ENCODE data around the gene OR1N1. TPM values are rescaled to one million over a fixed set of nuclear protein-coding genes. Genes with fewer than 3 reads are reported as not detected.
"Not testable (repeated sequence)": the region's sequence is repeated elsewhere in the genome, so short reads cannot be mapped to it uniquely, and the experiment has no call there.

The OR1N1 gene
- total and polyA plus RNA-seq, 2 of the 4 experiments (the other 2 are of a cell fraction): not detected

DNA sequence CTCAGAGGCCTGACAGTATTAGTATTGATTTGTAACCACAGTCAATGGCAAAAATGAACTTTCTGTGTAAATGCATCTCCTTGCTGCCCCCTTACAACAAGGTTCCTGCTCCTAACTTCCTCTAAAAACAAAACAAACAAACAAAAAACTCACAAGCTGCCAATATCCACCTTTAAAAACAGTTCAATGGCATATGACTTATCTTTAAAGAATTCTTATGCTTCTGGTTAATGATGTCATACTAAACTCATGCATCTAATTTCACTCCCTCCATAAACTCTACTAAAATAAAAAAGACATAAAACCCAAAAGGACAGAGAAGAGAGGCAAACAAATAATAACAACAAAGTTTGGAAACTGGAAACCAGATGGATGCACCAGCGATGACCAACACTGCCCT, 9.0 kb upstream of the OR1N1 start:
- Histone ChIP-seq H2BK5ac (ENCODE audit: low read depth, low read length, poor library complexity, severe bottlenecking) (no peak overlapping the region), H4K20me1 (ENCODE audit: insufficient read depth, low read length) (no peaks in the 10 kb centered on the region), H2AK5ac (ENCODE audit: low read depth, low read length) (no peak overlapping the region), H3K9ac (ENCODE audit: low read depth, low read length) (no peak overlapping the region), H3K27ac (ENCODE audit: insufficient read depth, low read length) (no peak overlapping the region), H3K4me2 (ENCODE audit: low read depth, low read length) (no peak overlapping the region), H2BK120ac (ENCODE audit: low read depth, low read length) (no peak overlapping the region), H3K56ac (ENCODE audit: extremely low read depth, insufficient read depth, low read length) (no peak overlapping the region), H2BK20ac (ENCODE audit: low read depth, low read length) (no peak overlapping the region), H4K5ac (ENCODE audit: low read depth, low read length) (no peak overlapping the region), H3K4ac (ENCODE audit: low read depth, low read length) (no peak overlapping the region), H3K27me3 (ENCODE audit: control insufficient read depth, insufficient read depth, low read length) (no peaks in the 10 kb centered on the region), H4K8ac (ENCODE audit: low read depth in 2 of 2, low read length in 2 of 2) (no peak overlapping the region), H3K4me1 (ENCODE audit: control insufficient read depth, insufficient read depth, low read length) (no peaks in the 10 kb centered on the region), H3K9me1 (ENCODE audit: insufficient read depth, low read length) (no peaks in the 10 kb centered on the region), H3K18ac (ENCODE audit: low read depth, low read length) (no peak overlapping the region), H3K9me3 (ENCODE audit: control insufficient read depth, insufficient read depth, low read length) (no peaks in the 10 kb centered on the region), H3K23ac (ENCODE audit: low read depth, low read length) (no peak overlapping the region), H2AFZ (replicated peaks; ENCODE audit: low read length, poor library complexity) (no peak overlapping the region), H4K91ac (ENCODE audit: insufficient read depth, low read depth, low read length) (no peak overlapping the region), H3K79me1 (ENCODE audit: low read depth in 1 of 2, low read length in 2 of 2) (no peaks in the 10 kb centered on the region), H2BK15ac (ENCODE audit: low read depth, low read length) (no peak overlapping the region), H2AK9ac (replicated peaks; ENCODE audit: low read depth, low read length, poor library complexity) (no peak overlapping the region), H3K36me3 (ENCODE audit: control insufficient read depth, insufficient read depth, low read length) (no peaks in the 10 kb centered on the region), H3K4me3 (ENCODE audit: insufficient read depth, low read depth, low read length) (no peak overlapping the region), H3K14ac (replicated peaks; ENCODE audit: low read depth, low read length) (no peak overlapping the region)
- DNase-seq: no peak
- BruUV-seq (replicated peaks): no TSS peak
- ChIA-PET CTCF (no interaction called here), POLR2A (ENCODE audit: unreplicated experiment) (no interaction called here)
- TF ChIP-seq CTCF (conservative IDR thresholded peaks at IDR 0.05; ENCODE audit: low read depth, low read length) (no peak), RAD21 (IDR thresholded peaks at IDR 0.05; ENCODE audit: low read length) (no peak), FOS (IDR thresholded peaks at IDR 0.05; ENCODE audit: low read depth, low read length) (no peak), RFX5 (IDR thresholded peaks at IDR 0.05; ENCODE audit: low read depth, low read length) (no peak), POLR2A (IDR thresholded peaks at IDR 0.05; ENCODE audit: low read depth, low read length) (no peak)
- ATAC-seq (ENCODE audit: low read depth): no peak
- in situ Hi-C loops (cut with MboI; ENCODE audit: low sequenced_read_pairs): no loop called here
- intact Hi-C loops (cut with micrococcal nuclease): no loop called here
- WGBS, 2 experiments (ENCODE audit: extremely low coverage in 2 of 2, insufficient read length in 1 of 2): 80% methylated on average over 1 of the region's 1 CpG; no CpG with 5 or more reads in 1 of the 2 experiments
- dilution Hi-C loops (cut with HindIII; ENCODE audit: low sequenced_read_pairs, unreplicated experiment): no loop called here

DNA sequence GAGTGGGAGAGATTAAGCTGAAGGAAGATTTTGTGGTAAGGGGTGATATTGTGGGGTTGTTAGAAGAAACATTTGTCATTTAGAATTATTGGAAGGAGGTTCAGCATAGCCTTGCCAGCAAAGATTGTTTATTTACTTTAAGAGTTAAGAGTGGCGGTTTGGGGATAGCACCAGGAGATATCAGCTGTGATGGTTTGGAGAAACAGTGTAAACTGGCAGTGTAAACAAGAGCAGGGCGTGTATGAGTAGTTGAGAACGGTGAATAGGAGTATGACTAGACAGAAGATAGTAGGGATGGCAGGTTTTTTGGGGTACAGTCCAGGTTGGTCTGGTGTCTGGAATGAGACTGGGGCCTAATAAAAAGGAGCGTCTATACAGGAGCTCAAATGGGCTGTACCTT, 4.1 kb upstream of the OR1N1 start:
- ATAC-seq (ENCODE audit: low read depth); POLR2A ChIA-PET (ENCODE audit: unreplicated experiment); H3K9me3 ChIP-seq (ENCODE audit: control insufficient read depth, insufficient read depth, low read length); dilution Hi-C loops (cut with HindIII; ENCODE audit: low sequenced_read_pairs, unreplicated experiment); H3K4me2 ChIP-seq (ENCODE audit: low read depth, low read length); H3K4me3 ChIP-seq (ENCODE audit: insufficient read depth, low read depth, low read length); H3K36me3 ChIP-seq (ENCODE audit: control insufficient read depth, insufficient read depth, low read length); H2BK20ac ChIP-seq (ENCODE audit: low read depth, low read length); H3K9me1 ChIP-seq (ENCODE audit: insufficient read depth, low read length); H2AFZ ChIP-seq (replicated peaks; ENCODE audit: low read length, poor library complexity); H3K79me1 ChIP-seq (ENCODE audit: low read depth in 1 of 2, low read length in 2 of 2); H3K4me1 ChIP-seq (ENCODE audit: control insufficient read depth, insufficient read depth, low read length); H4K20me1 ChIP-seq (ENCODE audit: insufficient read depth, low read length); H3K9ac ChIP-seq (ENCODE audit: low read depth, low read length); H2BK5ac ChIP-seq (ENCODE audit: low read depth, low read length, poor library complexity, severe bottlenecking); H2AK9ac ChIP-seq (replicated peaks; ENCODE audit: low read depth, low read length, poor library complexity); DNase-seq; in situ Hi-C loops (cut with MboI; ENCODE audit: low sequenced_read_pairs); H3K23ac ChIP-seq (ENCODE audit: low read depth, low read length); H4K8ac ChIP-seq (ENCODE audit: low read depth in 2 of 2, low read length in 2 of 2); H3K14ac ChIP-seq (replicated peaks; ENCODE audit: low read depth, low read length); H3K4ac ChIP-seq (ENCODE audit: low read depth, low read length); intact Hi-C loops (cut with micrococcal nuclease); H3K27ac ChIP-seq (ENCODE audit: insufficient read depth, low read length); H3K27me3 ChIP-seq (ENCODE audit: control insufficient read depth, insufficient read depth, low read length); BruUV-seq (replicated peaks); H4K91ac ChIP-seq (ENCODE audit: insufficient read depth, low read depth, low read length); H2BK15ac ChIP-seq (ENCODE audit: low read depth, low read length); H2AK5ac ChIP-seq (ENCODE audit: low read depth, low read length); H3K18ac ChIP-seq (ENCODE audit: low read depth, low read length); H3K56ac ChIP-seq (ENCODE audit: extremely low read depth, insufficient read depth, low read length); CTCF ChIA-PET; H4K5ac ChIP-seq (ENCODE audit: low read depth, low read length); H2BK120ac ChIP-seq (ENCODE audit: low read depth, low read length): not testable (repeated sequence)
- WGBS, 2 experiments (ENCODE audit: extremely low coverage in 2 of 2, insufficient read length in 1 of 2): 0% methylated on average over 1 of the region's 4 CpGs; no CpG with 5 or more reads in 1 of the 2 experiments
